ENCODE measurements around the gene RBMS3. TPM values are rescaled to one million over a fixed set of nuclear protein-coding genes. Genes with fewer than 3 reads are reported as not detected.

The RBMS3 gene
- total and polyA plus RNA-seq, 2 experiments from 2014 or later = 34.9 to 37.1 TPM

DNA sequence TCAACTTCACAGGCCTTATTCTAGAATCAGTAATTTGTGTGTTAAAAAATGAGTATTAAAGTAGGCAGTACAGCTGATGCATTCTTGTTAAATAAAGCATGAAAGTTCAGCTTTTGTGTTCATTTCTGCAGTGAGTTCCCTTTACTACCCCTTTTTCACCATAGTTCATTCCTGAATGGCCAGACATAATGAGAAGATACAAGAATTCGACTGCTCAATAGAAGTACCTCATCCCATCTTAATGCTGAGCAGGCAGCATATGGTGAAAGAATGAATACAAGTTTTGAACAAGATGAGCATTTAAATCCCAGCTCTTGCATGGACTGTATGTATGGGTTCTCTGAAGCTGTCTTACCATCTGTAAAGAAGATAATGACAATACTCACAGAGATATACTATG is 677.9 kb downstream of the RBMS3 start:
- Histone ChIP-seq H3K79me2 (no peaks in the 10 kb centered on the region), H3K36me3 (replicated peaks; ENCODE audit: insufficient read depth, low read depth) (no peaks in the 10 kb centered on the region), H3K4me2 (no peak overlapping the region), H3K9me2 (replicated peaks; ENCODE audit: insufficient read depth) (no peaks in the 10 kb centered on the region), H3K27me3 (no peaks in the 10 kb centered on the region), H2AFZ (no peak overlapping the region), H4K20me1 (ENCODE audit: insufficient read depth, poor library complexity, severe bottlenecking) (no peaks in the 10 kb centered on the region), H3K27ac (no peak overlapping the region), H3K4me1 (ENCODE audit: insufficient read depth) (no peaks in the 10 kb centered on the region), H3K4me3 (no peak overlapping the region), H3K9me3 (ENCODE audit: low read depth) (no peaks in the 10 kb centered on the region)
- WGBS (ENCODE audit: low lambda C conversion rate, missing lambda C conversion rate) = 95% methylated on average over 1 of the region's 1 CpG
- DNase-seq (ENCODE audit: low spot score) = no peak
- TF ChIP-seq EZH2phosphoT487 (IDR thresholded peaks at IDR 0.05; ENCODE audit: low read depth, severe bottlenecking, unreplicated experiment) (no peak), EZH2 (IDR thresholded peaks at IDR 0.05; ENCODE audit: borderline replicate concordance) (no peak)
- TF ChIP-seq, protein P1, sequence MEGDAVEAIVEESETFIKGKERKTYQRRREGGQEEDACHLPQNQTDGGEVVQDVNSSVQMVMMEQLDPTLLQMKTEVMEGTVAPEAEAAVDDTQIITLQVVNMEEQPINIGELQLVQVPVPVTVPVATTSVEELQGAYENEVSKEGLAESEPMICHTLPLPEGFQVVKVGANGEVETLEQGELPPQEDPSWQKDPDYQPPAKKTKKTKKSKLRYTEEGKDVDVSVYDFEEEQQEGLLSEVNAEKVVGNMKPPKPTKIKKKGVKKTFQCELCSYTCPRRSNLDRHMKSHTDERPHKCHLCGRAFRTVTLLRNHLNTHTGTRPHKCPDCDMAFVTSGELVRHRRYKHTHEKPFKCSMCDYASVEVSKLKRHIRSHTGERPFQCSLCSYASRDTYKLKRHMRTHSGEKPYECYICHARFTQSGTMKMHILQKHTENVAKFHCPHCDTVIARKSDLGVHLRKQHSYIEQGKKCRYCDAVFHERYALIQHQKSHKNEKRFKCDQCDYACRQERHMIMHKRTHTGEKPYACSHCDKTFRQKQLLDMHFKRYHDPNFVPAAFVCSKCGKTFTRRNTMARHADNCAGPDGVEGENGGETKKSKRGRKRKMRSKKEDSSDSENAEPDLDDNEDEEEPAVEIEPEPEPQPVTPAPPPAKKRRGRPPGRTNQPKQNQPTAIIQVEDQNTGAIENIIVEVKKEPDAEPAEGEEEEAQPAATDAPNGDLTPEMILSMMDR (IDR thresholded peaks at IDR 0.05; ENCODE audit: poor library complexity) = no peak

DNA sequence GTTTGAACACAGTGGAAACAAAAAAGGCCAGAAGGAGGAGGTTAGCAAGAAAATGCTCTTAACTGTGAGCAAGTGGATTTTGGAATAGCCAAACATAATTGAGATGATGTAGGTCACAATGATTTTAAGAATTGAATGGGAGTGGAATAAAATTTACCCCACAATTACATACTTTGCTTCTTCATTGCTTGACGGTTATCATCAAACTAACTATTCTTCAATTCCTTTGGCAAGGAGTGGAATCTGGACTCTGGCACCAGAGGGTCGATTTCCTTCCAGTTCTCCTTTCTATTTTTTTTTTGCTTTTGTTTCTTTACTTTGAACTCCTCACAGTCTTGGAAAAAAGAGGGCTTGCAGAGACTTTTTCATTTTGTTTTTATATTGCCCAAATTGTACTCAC is 691.0 kb downstream of the RBMS3 start:
- no peaks in the 10 kb centered on the region for H4K20me1 ChIP-seq (ENCODE audit: insufficient read depth, poor library complexity, severe bottlenecking)
- H3K27ac ChIP-seq = no peak overlapping the region
- H3K9me3 ChIP-seq (ENCODE audit: low read depth) = no peaks in the 10 kb centered on the region
- H3K9me2 ChIP-seq (replicated peaks; ENCODE audit: insufficient read depth) = no peaks in the 10 kb centered on the region
- no peak for DNase-seq (ENCODE audit: low spot score)
- TF ChIP-seq EZH2phosphoT487 (IDR thresholded peaks at IDR 0.05; ENCODE audit: low read depth, severe bottlenecking, unreplicated experiment) = no peak
- no peak for TF ChIP-seq EZH2 (IDR thresholded peaks at IDR 0.05; ENCODE audit: borderline replicate concordance)
- H3K27me3 ChIP-seq = no peaks in the 10 kb centered on the region
- no peaks in the 10 kb centered on the region for H3K79me2 ChIP-seq
- H3K4me1 ChIP-seq (ENCODE audit: insufficient read depth) = no peaks in the 10 kb centered on the region
- no peak overlapping the region for H3K4me3 ChIP-seq
- WGBS (ENCODE audit: low lambda C conversion rate, missing lambda C conversion rate) = 75% methylated on average over 2 of the region's 2 CpGs
- no peak overlapping the region for H3K4me2 ChIP-seq
- H2AFZ ChIP-seq = no peak overlapping the region
- no peaks in the 10 kb centered on the region for H3K36me3 ChIP-seq (replicated peaks; ENCODE audit: insufficient read depth, low read depth)

DNA sequence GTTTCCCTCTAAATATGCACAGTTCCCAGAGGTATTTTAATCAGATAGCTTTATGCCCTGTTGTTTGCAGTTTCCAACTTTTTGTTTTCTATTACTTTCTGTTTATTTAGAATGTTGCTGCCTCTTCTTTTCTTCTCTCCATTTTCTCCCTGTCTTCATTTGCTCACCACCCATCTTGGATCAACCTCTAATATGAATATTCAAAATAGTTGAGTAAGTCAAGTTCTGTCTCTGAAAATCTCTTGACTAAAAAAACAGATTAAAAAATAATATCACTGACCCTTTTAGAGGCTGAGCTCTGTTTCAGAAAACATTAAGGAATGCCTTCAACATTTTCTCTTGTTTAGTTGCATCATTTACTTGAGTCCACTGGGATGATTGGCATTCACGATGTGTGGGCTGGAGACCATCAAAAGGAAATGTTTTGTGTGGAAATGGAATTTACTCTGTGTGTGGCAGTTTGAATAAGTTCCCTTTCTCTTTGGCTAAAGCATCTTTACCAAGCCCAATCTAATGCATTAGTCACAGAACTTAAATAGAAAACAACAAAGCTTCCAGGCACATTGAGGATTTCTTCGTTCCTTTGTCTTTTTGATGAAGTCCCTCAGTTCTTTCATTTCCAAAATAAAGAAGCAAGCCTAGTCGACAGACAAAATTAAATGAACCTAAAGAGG is 691.6 kb downstream of the RBMS3 start:
- no peak overlapping the region for H3K4me3 ChIP-seq
- H3K79me2 ChIP-seq = no peaks in the 10 kb centered on the region
- H4K20me1 ChIP-seq (ENCODE audit: insufficient read depth, poor library complexity, severe bottlenecking) = no peaks in the 10 kb centered on the region
- DNase-seq (ENCODE audit: low spot score) = no peak
- H3K27ac ChIP-seq = no peak overlapping the region
- no peak overlapping the region for H2AFZ ChIP-seq
- 40% methylated on average over 3 of the region's 3 CpGs for WGBS (ENCODE audit: low lambda C conversion rate, missing lambda C conversion rate)
- H3K9me2 ChIP-seq (replicated peaks; ENCODE audit: insufficient read depth) = no peaks in the 10 kb centered on the region
- H3K4me1 ChIP-seq (ENCODE audit: insufficient read depth) = no peaks in the 10 kb centered on the region
- H3K27me3 ChIP-seq = no peaks in the 10 kb centered on the region
- H3K4me2 ChIP-seq = no peak overlapping the region
- no peaks in the 10 kb centered on the region for H3K9me3 ChIP-seq (ENCODE audit: low read depth)
- no peak for TF ChIP-seq EZH2phosphoT487 (IDR thresholded peaks at IDR 0.05; ENCODE audit: low read depth, severe bottlenecking, unreplicated experiment)
- TF ChIP-seq, protein P1 (IDR thresholded peaks at IDR 0.05; ENCODE audit: poor library complexity) = no peak
- no peak for TF ChIP-seq EZH2 (IDR thresholded peaks at IDR 0.05; ENCODE audit: borderline replicate concordance)
- no peaks in the 10 kb centered on the region for H3K36me3 ChIP-seq (replicated peaks; ENCODE audit: insufficient read depth, low read depth)

DNA sequence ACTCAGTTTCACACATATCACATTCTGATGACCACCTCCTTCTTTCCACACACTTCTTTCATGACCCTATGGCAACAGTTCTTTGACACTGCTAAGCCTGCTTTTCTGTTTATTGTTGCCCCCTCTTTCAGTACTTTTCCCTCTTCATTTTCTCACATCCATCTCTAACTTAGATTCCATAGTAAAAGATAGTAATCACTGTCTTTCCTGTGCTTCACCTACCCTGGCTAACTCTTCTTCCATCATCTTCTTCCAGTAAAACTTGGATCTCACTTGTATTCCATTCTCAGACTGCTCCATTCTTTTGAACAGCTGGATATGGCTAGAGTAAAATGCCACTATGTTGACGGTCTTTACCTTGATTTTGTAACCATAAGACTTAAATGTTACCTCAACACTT is 692.9 kb downstream of the RBMS3 start:
- DNase-seq (ENCODE audit: low spot score) = no peak
- H4K20me1 ChIP-seq (ENCODE audit: insufficient read depth, poor library complexity, severe bottlenecking) = no peaks in the 10 kb centered on the region
- no peaks in the 10 kb centered on the region for H3K36me3 ChIP-seq (replicated peaks; ENCODE audit: insufficient read depth, low read depth)
- TF ChIP-seq, protein P1 (IDR thresholded peaks at IDR 0.05; ENCODE audit: poor library complexity) = no peak
- TF ChIP-seq EZH2 (IDR thresholded peaks at IDR 0.05; ENCODE audit: borderline replicate concordance) (no peak), EZH2phosphoT487 (IDR thresholded peaks at IDR 0.05; ENCODE audit: low read depth, severe bottlenecking, unreplicated experiment) (no peak)
- no peak overlapping the region for H3K4me2 ChIP-seq
- H3K27me3 ChIP-seq = no peaks in the 10 kb centered on the region
- no peaks in the 10 kb centered on the region for H3K9me3 ChIP-seq (ENCODE audit: low read depth)
- no peaks in the 10 kb centered on the region for H3K9me2 ChIP-seq (replicated peaks; ENCODE audit: insufficient read depth)
- no peaks in the 10 kb centered on the region for H3K4me1 ChIP-seq (ENCODE audit: insufficient read depth)
- no peak overlapping the region for H3K27ac ChIP-seq
- WGBS (ENCODE audit: low lambda C conversion rate, missing lambda C conversion rate) = 100% methylated on average over 1 of the region's 1 CpG
- H2AFZ ChIP-seq = no peak overlapping the region
- no peak overlapping the region for H3K4me3 ChIP-seq
- H3K79me2 ChIP-seq = no peaks in the 10 kb centered on the region

All from hepatocyte (in vitro differentiated cells).